Panc1 (cell line): Measurements from ENCODE around the gene TMEM178A. TPM values are rescaled to one million over a fixed set of nuclear protein-coding genes. Genes with fewer than 3 reads are reported as not detected.

Experiments used
- ATAC-seq: fragments of 200-7000 bp; cut with Tn5 transposase; 2 replicates; pipeline ENCODE4 v1.9.1; 2020; ENCODE audit warnings: mild to moderate bottlenecking, moderate library complexity
- BruUV-seq: library from RNA; stranded (reverse); fragments of 400-500 nt; replicated peaks from 2 replicates; lab custom pipeline; 2021; lab: Mats Ljungman, UMichigan
- CTCF ChIA-PET: fragments of 300-600 bp; sonication (Branson Sonifier 250); formaldehyde crosslinking; loops from one replicate; lab custom pipeline; 2022; ENCODE audit warnings: antibody characterized with exemption; lab: Charles Lee
- POLR2A ChIA-PET: fragments of 300-600 bp; sonication (Branson Sonifier 250); formaldehyde crosslinking; loops from one replicate; lab custom pipeline; 2022; ENCODE audit warnings: antibody characterized with exemption; lab: Charles Lee
- DNase-seq: peaks from one replicate; pipeline ENCODE4 v3.0.0-alpha.2; 2010; ENCODE audit warnings: low read depth, low spot score
- H3K27ac ChIP-seq: 2 replicates; pipeline ENCODE4 v1.5.1; 2011; ENCODE audit warnings: mild to moderate bottlenecking, low read length, inconsistent platforms
- H3K27me3 ChIP-seq: fragments of 200-500 bp; sonication (Bioruptor generic); 2 replicates; pipeline ENCODE4 v1.6.0; 2014; ENCODE audit warnings: low read length, inconsistent platforms; ENCODE audit not compliant: control insufficient read depth, insufficient read depth
- H3K36me3 ChIP-seq: fragments of 200-500 bp; sonication (Bioruptor generic); 2 replicates; pipeline ENCODE4 v1.5.1; 2014; ENCODE audit warnings: inconsistent platforms, mild to moderate bottlenecking, low read length, moderate library complexity; ENCODE audit not compliant: control insufficient read depth, insufficient read depth
- H3K4me1 ChIP-seq: 2 replicates; pipeline ENCODE4 v1.5.1; 2011; ENCODE audit warnings: inconsistent platforms, mild to moderate bottlenecking, low read length, moderate library complexity; ENCODE audit not compliant: control insufficient read depth, insufficient read depth
- H3K4me3 ChIP-seq, 2 experiments: 2 replicates each; pipeline ENCODE4 v1.5.1; 2011 to 2012; ENCODE audit warnings: low read depth in 2 of 2, low read length in 2 of 2, mild to moderate bottlenecking in 2 of 2, inconsistent platforms in 1 of 2, moderate library complexity in 1 of 2
- H3K9me3 ChIP-seq: fragments of 200-500 bp; sonication (Bioruptor generic); 2 replicates; pipeline ENCODE4 v1.5.1; 2014; ENCODE audit warnings: low read depth, mild to moderate bottlenecking, inconsistent platforms, low read length, moderate library complexity; ENCODE audit not compliant: control insufficient read depth, insufficient read depth
- CTCF ChIP-seq: fragments of 450-650 bp; IDR thresholded peaks from 2 replicates; pipeline ENCODE4 v1.5.1; 2017; ENCODE audit warnings: mild to moderate bottlenecking
- POLR2AphosphoS5 ChIP-seq: IDR thresholded peaks from 2 replicates; pipeline ENCODE4 v1.6.1; 2012; ENCODE audit warnings: mild to moderate bottlenecking, low read depth, low read length, moderate library complexity
- REST ChIP-seq, 2 experiments: IDR thresholded peaks; 2 replicates each; pipeline ENCODE4 v1.6.1; 2011 to 2012; ENCODE audit warnings: low read depth in 2 of 2, control low read depth in 1 of 2, low read length in 1 of 2, mild to moderate bottlenecking in 1 of 2, moderate library complexity in 1 of 2; ENCODE audit not compliant: insufficient read depth in 1 of 2
- SIN3A ChIP-seq: IDR thresholded peaks from 2 replicates; pipeline ENCODE4 v1.6.1; 2012; ENCODE audit warnings: low read depth, mild to moderate bottlenecking, low read length, moderate library complexity, borderline replicate concordance; ENCODE audit not compliant: insufficient read depth
- TCF7L2 ChIP-seq: IDR thresholded peaks from 2 replicates; pipeline ENCODE4 v1.6.1; 2011; ENCODE audit warnings: mild to moderate bottlenecking, low read depth, low read length, inconsistent platforms
- in situ Hi-C: cut with HindIII; loops from 2 replicates; pipeline ENCODE4 v1.10.0; 2016; ENCODE audit warnings: low sequenced_read_pairs, low pct_unique_long_range_greater_than_20kb
- intact Hi-C: fragments of 100-400 bp; cut with micrococcal nuclease; formaldehyde crosslinking; loops from one replicate; pipeline ENCODE4 v1.10.0; 2022; ENCODE audit not compliant: unreplicated experiment
- total RNA-seq: library from RNA; stranded (reverse); gene quantifications from one replicate; pipeline ENCODE4 v1.2.1, GENCODE V29; 2021; ENCODE audit not compliant: unreplicated experiment

The TMEM178A gene
- total RNA-seq, 1 experiment from 2014 or later: not detected

GRCh38 chr2:39659765-39660611 lies 5.7 kb upstream of the TMEM178A start:
- TF ChIP-seq SIN3A (no peak), CTCF (no peak), TCF7L2 (no peak), REST (IDR thresholded peaks at IDR 0.05; ENCODE audit: insufficient read depth in 1 of 2, low read depth in 2 of 2, low read length in 1 of 2) (no peak), POLR2AphosphoS5 (no peak)
- ChIA-PET CTCF (no interaction called here), POLR2A (no interaction called here)
- peaks cover 9% of the 10 kb centered on the region for H3K27me3 ChIP-seq
- BruUV-seq: no TSS peak
- no peaks in the 10 kb centered on the region for H3K36me3 ChIP-seq
- DNase-seq: no peak
- no peaks in the 10 kb centered on the region for H3K4me1 ChIP-seq
- in situ Hi-C loops (no loop called here), intact Hi-C loops (no loop called here)
- ATAC-seq: no peak
- H3K9me3 ChIP-seq: no peaks in the 10 kb centered on the region
- H3K27ac ChIP-seq: no peak overlapping the region
- H3K4me3 ChIP-seq: no peak overlapping the region

DNA sequence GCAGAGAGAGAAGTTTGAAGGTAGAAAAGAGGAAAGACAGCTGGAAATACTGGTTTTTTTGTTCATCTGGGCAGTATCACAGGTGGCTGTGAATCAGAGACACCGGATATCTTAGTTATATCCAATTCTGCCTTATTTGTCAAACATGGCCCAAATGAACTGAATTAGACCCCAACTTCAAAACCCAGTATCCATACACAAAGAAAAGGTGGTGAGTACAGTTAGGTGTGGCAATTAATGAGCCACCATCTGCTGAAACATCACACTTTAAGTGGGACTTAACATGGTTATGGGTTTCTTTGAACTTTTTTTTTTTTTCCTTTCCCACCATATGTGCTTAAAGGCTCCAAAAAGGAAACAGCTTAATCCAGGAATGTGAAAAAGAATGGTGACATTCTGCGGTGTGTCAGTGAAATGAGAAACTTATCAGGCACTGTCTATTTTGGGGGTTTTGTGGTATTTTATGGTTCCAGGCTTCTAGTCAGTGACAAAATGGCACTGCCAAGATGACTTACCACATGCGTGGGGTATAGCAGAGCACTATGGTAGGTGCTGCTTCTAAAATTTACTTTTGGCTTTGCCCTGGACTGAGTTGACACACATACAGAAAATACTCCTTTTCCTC lies 5.0 kb upstream of the TMEM178A start:
- no TSS peak for BruUV-seq
- DNase-seq: no peak
- H3K27me3 ChIP-seq: peaks cover 9% of the 10 kb centered on the region
- no peaks in the 10 kb centered on the region for H3K36me3 ChIP-seq
- H3K4me3 ChIP-seq: no peak overlapping the region
- intact Hi-C loops: no loop called here
- no peaks in the 10 kb centered on the region for H3K4me1 ChIP-seq
- no peak for ATAC-seq
- in situ Hi-C loops: no loop called here
- ChIA-PET POLR2A (no interaction called here), CTCF (no interaction called here)
- H3K9me3 ChIP-seq: no peaks in the 10 kb centered on the region
- no peak for TF ChIP-seq POLR2AphosphoS5
- no peak for TF ChIP-seq TCF7L2
- no peak for TF ChIP-seq CTCF
- TF ChIP-seq REST (IDR thresholded peaks at IDR 0.05; ENCODE audit: insufficient read depth in 1 of 2, low read depth in 2 of 2, low read length in 1 of 2): no peak
- TF ChIP-seq SIN3A: no peak
- no peak overlapping the region for H3K27ac ChIP-seq
